HTERT RPE-1 (cell line): ENCODE data around the gene SLK.

Experiments
- in situ Hi-C: fragments of 300-500 bp; cut with MboI; formaldehyde crosslinking; loops from 4 replicates; pipeline ENCODE4 v1.14.3; 2020; ENCODE audit warnings: low sequenced_read_pairs

Gene SLK

GRCh38 chr10:103985726-103986125, 18.8 kb downstream of the SLK start:
- in situ Hi-C loops, result no loop called here

GRCh38 chr10:103986360-103986759, 19.4 kb downstream of the SLK start:
- in situ Hi-C loops, result no loop called here

GRCh38 chr10:103990121-103990520, 23.2 kb downstream of the SLK start:
- in situ Hi-C loops, result no loop called here

GRCh38 chr10:103990531-103990930, 23.6 kb downstream of the SLK start:
- in situ Hi-C loops, result no loop called here

GRCh38 chr10:103991393-103992128, 24.6 kb downstream of the SLK start:
- in situ Hi-C loops, result no loop called here

- in situ Hi-C loops, result no loop called here
These were observed 28.2 kb downstream of the SLK start for GRCh38 chr10:103995134-103995533.

GRCh38 chr10:103998805-103999204, 31.9 kb downstream of the SLK start:
- in situ Hi-C loops, result no loop called here

- in situ Hi-C loops, result no loop called here
These were observed 36.0 kb downstream of the SLK start for GRCh38 chr10:104002911-104003310.

GRCh38 chr10:104005172-104005863, 38.4 kb downstream of the SLK start:
- in situ Hi-C loops, result no loop called here

- in situ Hi-C loops, result no loop called here
These were observed 45.0 kb downstream of the SLK start for GRCh38 chr10:104011904-104012303.

GRCh38 chr10:104013489-104013888, 46.5 kb downstream of the SLK start:
- in situ Hi-C loops, result no loop called here

- in situ Hi-C loops, result no loop called here
These were observed 47.2 kb downstream of the SLK start for GRCh38 chr10:104014176-104014575.

- in situ Hi-C loops, result no loop called here
These were observed 49.7 kb downstream of the SLK start for GRCh38 chr10:104016661-104017060.

- in situ Hi-C loops, result no loop called here
These were observed 51.5 kb downstream of the SLK start for GRCh38 chr10:104018471-104018870.

GRCh38 chr10:104020020-104020419, 53.1 kb downstream of the SLK start:
- in situ Hi-C loops, result no loop called here

GRCh38 chr10:104021246-104021645, 54.3 kb downstream of the SLK start:
- in situ Hi-C loops, result no loop called here

- in situ Hi-C loops, result no loop called here
These were observed 55.1 kb downstream of the SLK start for GRCh38 chr10:104022026-104022425.

- in situ Hi-C loops, result no loop called here
These were observed 58.6 kb downstream of the SLK start for GRCh38 chr10:104025524-104025923.

- in situ Hi-C loops, result no loop called here
These were observed 59.8 kb downstream of the SLK start for GRCh38 chr10:104026762-104027161.

GRCh38 chr10:104028146-104028545, 61.2 kb downstream of the SLK start:
- in situ Hi-C loops, result no loop called here

GRCh38 chr10:104028823-104029520, 62.0 kb downstream of the SLK start:
- in situ Hi-C loops, result no loop called here

GRCh38 chr10:104029521-104029860, 62.6 kb downstream of the SLK start:
- in situ Hi-C loops, result no loop called here
